ENCODE measurements around the gene ZNF502.

Gene ZNF502

GRCh38 chr3:44771424-44772098 lies 59.1 kb downstream of the ZNF502 start:
- no peak for DNase-seq

GRCh38 chr3:44772099-44772442 lies 59.6 kb downstream of the ZNF502 start:
- DNase-seq, result no peak

All from activated naive CD4-positive, alpha-beta T cell (primary cell).